Measurements from ENCODE around the gene MAPK11.

MAPK11 gene

GRCh38 chr22:50225200-50225969 lies 44.8 kb downstream of the MAPK11 start:
- H3K4me3 ChIP-seq (ENCODE audit: low read depth, low read length), result no peak overlapping the region
- no peak for TF ChIP-seq CTCF (conservative IDR thresholded peaks at IDR 0.05; ENCODE audit: low read depth, low read length)
- no peak for DNase-seq (ENCODE audit: low read depth)

- no peak for TF ChIP-seq CTCF (conservative IDR thresholded peaks at IDR 0.05; ENCODE audit: low read depth, low read length)
- DNase-seq (ENCODE audit: low read depth), result no peak
- no peak overlapping the region for H3K4me3 ChIP-seq (ENCODE audit: low read depth, low read length)
Measured at GRCh38 chr22:50224071-50224470, 46.1 kb downstream of the MAPK11 start.

GRCh38 chr22:50222508-50222907 lies 47.7 kb downstream of the MAPK11 start:
- no peak overlapping the region for H3K4me3 ChIP-seq (ENCODE audit: low read depth, low read length)
- no peak for TF ChIP-seq CTCF (conservative IDR thresholded peaks at IDR 0.05; ENCODE audit: low read depth, low read length)
- DNase-seq (ENCODE audit: low read depth), result no peak

GRCh38 chr22:50221410-50222300 lies 48.5 kb downstream of the MAPK11 start:
- H3K4me3 ChIP-seq (ENCODE audit: low read depth, low read length), result no peak overlapping the region
- TF ChIP-seq CTCF (conservative IDR thresholded peaks at IDR 0.05; ENCODE audit: low read depth, low read length), result peak; percentile 32
- no peak for DNase-seq (ENCODE audit: low read depth)

- no peak overlapping the region for H3K4me3 ChIP-seq (ENCODE audit: low read depth, low read length)
- TF ChIP-seq CTCF (conservative IDR thresholded peaks at IDR 0.05; ENCODE audit: low read depth, low read length), result no peak
- no peak for DNase-seq (ENCODE audit: low read depth)
Measured at GRCh38 chr22:50220603-50221409, 49.4 kb downstream of the MAPK11 start.

GRCh38 chr22:50219800-50220602 lies 50.2 kb downstream of the MAPK11 start:
- no peak overlapping the region for H3K4me3 ChIP-seq (ENCODE audit: low read depth, low read length)
- TF ChIP-seq CTCF (conservative IDR thresholded peaks at IDR 0.05; ENCODE audit: low read depth, low read length), result no peak
- no peak for DNase-seq (ENCODE audit: low read depth)

All from choroid plexus epithelial cell (primary cell).